Measurements from ENCODE around the gene IMPACT. TPM values are rescaled to one million over a fixed set of nuclear protein-coding genes. Genes with fewer than 3 reads are reported as not detected.

Gene IMPACT
- total and polyA plus RNA-seq, 7 donors: 4.1 to 21.5 (median 14.1) TPM

DNA sequence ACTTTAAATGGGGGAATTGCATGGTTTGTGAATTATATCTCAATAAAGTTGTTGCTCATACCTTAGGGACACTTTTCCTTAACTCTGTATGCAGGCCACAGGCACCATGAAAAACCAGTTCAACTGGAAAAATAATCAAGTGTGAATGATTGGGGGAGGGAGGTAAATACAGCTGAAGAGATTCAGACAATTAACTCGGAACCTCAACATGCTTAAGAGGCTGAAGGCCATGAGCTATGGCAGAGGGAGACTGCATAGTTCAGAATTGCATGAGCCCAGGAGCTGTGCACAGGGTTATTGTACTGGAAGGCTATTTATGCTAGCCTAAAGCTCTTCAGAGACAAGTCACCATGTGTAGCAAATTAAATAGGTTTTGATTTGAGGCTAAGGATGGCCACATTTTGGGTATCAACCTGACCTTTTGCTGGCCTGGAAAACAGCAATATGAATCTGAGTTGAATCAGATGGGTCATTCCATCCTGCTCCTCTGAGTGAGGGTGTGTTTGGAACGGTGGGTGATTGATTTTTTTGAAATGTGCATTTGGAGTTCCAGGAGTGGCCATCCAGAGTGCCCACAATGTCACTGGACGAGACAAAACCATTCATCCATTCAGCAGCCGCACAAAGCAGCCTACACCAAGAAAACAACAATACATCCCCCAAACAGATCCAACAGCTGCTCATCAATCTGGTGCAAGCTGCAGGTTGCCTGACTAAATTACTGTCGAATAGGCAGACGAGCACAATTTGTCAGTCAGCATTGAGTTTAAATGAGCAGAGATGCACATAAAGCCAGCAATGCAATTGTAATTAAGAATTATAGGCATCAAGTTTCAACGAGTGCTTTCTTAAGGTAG, 76.4 kb downstream of the IMPACT start:
- TF ChIP-seq, protein P1, sequence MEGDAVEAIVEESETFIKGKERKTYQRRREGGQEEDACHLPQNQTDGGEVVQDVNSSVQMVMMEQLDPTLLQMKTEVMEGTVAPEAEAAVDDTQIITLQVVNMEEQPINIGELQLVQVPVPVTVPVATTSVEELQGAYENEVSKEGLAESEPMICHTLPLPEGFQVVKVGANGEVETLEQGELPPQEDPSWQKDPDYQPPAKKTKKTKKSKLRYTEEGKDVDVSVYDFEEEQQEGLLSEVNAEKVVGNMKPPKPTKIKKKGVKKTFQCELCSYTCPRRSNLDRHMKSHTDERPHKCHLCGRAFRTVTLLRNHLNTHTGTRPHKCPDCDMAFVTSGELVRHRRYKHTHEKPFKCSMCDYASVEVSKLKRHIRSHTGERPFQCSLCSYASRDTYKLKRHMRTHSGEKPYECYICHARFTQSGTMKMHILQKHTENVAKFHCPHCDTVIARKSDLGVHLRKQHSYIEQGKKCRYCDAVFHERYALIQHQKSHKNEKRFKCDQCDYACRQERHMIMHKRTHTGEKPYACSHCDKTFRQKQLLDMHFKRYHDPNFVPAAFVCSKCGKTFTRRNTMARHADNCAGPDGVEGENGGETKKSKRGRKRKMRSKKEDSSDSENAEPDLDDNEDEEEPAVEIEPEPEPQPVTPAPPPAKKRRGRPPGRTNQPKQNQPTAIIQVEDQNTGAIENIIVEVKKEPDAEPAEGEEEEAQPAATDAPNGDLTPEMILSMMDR (IDR thresholded peaks at IDR 0.05): no peak
- no peak overlapping the region for H3K27ac ChIP-seq
- ATAC-seq: no peak
- H3K27me3 ChIP-seq (ENCODE audit: insufficient read depth in 3 of 3, low read length in 2 of 3): no peaks in the 10 kb centered on the region
- H3K9me3 ChIP-seq: no peaks in the 10 kb centered on the region
- intact Hi-C loops (cut with DNase I): no loop called here
- 65 to 72% (median 65%) methylated on average over 7 of the region's 7 CpGs for WGBS, 3 donors
- no peaks in the 10 kb centered on the region for H3K36me3 ChIP-seq (ENCODE audit: insufficient read depth in 1 of 2, low read depth in 1 of 2)
- no peak overlapping the region for H3K4me3 ChIP-seq
- DNase-seq: no peak
- no peaks in the 10 kb centered on the region for H3K4me1 ChIP-seq

Other genes with a start within 250 kb of the IMPACT start
- 10 to 100 TPM; 63.5 to 87.8 (median 70.7) TPM for gene OSBPL1A, start 28.8 kb upstream of the IMPACT start, total RNA-seq
- gene OSBPL1A, start 28.8 kb upstream of the IMPACT start, polyA plus RNA-seq: 10 to 100 TPM; 13.7 to 65.8 (median 40.5) TPM
- gene HRH4, start 34.0 kb downstream of the IMPACT start, total RNA-seq: under 1 TPM in 2 of 4 donors, not detected in 2; 0.10 to 0.21 TPM
- under 1 TPM in 2 of 3 donors, not detected in 1; 0.04 to 0.06 TPM for gene HRH4, start 34.0 kb downstream of the IMPACT start, polyA plus RNA-seq

Data from psoas muscle (tissue), 8 donors.